SK-N-MC (cell line): Measurements from ENCODE around the gene CIRBP.

Experiments used
- EZH2 ChIP-seq: fragments of 200-600 bp; sonication (generic); IDR thresholded peaks from one replicate; pipeline ENCODE4 v1.6.1; 2017; ENCODE audit warnings: antibody characterized with exemption
- FOXP2 ChIP-seq: optimal IDR thresholded peaks from 2 replicates; pipeline ENCODE3; 2011; ENCODE audit warnings: mild to moderate bottlenecking, moderate library complexity; ENCODE audit not compliant: insufficient read depth; ENCODE audit errors: extremely low read length, control extremely low read depth
- POLR2AphosphoS5 ChIP-seq: IDR thresholded peaks from 2 replicates; pipeline ENCODE4 v1.6.1; 2012; ENCODE audit warnings: mild to moderate bottlenecking, low read depth, low read length, borderline replicate concordance

DNA sequence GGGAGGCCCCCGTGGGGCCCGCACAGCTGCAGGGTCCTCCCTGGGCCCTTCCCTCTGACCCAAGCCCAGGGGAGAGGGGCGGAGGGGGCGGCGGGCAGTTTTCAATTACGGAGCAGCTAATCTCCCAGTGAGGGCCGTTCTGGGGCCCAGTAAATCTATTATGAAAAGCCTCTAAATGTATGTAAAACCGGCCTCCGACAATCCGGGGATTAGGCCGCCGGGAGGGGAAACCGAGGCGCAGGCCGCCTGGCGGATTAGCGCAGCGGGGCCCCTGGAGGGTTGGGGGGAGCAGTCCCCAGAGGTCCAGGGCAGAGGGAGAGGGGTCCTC is 41.7 kb downstream of the CIRBP start:
- TF ChIP-seq EZH2: no peak
- no peak for TF ChIP-seq POLR2AphosphoS5
- no peak for TF ChIP-seq FOXP2
